ENCODE data around the gene PTPN12.

Gene PTPN12

DNA sequence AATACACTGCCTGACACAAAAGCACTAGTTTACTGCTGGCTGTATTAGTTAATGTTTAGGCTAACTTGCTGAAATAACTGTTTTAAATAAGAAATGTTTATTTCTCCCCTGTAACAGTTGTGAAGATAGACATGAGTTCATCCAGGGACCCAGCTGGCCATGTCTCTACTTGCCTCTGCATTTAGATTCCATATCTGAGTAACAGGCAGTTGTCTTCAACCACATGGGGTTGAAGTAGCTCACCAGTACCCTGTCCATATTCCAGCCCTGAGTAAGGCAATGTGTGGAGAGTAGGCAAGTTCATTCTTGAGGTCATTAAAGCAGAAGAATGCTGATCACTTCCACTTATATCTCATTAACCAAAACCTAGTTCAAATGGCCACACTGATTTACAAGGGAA is 128.1 kb downstream of the PTPN12 start:
- DNase-seq (ENCODE audit: low spot score), result no peak

DNA sequence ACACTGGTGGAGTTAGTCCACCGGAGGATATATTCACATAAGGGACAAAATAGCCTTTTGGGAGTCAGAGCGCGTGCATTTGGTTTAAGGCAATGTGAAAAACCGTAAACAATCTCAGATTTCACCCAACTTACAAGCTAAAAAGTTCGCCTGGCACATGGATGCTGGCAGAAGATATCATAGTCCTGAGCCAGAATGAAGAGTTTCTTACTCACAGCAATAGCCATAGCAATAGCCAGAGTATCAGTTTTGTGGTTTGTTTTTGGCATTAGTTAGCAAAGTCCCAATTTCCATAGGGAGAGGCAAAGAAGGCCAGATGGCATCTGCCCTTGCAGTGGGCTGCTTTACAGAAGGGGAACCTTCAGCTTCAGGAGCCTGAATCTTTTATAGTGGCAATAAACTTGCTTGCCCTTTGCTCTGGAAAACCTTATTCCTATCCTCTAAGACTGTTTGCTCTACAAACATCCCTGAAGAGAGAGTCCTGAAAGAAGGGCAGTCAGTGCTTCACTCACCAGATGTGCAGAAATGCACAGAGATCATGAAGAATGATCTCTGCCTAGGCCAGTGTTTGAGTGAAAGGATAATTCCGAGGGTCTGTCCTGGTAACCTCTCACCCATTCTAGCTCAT is 130.5 kb downstream of the PTPN12 start:
- no peak for DNase-seq (ENCODE audit: low spot score)

DNA sequence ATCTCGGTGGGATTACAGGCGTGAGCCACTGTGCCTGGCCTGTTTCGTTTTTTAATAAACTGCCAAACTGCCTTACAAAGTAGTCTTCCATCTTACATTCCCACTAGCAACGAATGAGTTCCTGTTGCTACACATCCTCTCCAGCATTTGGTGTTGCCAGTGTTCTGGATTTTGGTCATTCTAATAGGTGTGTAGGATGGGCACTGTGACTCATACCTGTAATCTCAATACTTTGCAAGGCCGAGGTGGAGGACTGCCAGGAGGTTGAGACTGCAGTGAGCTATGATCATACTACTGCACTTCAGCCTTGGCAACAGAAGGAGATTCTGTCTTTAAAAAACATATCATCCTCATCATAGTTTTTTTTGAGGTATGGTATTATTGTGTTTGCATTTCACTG is 137.8 kb downstream of the PTPN12 start:
- no peak for DNase-seq (ENCODE audit: low spot score)

DNA sequence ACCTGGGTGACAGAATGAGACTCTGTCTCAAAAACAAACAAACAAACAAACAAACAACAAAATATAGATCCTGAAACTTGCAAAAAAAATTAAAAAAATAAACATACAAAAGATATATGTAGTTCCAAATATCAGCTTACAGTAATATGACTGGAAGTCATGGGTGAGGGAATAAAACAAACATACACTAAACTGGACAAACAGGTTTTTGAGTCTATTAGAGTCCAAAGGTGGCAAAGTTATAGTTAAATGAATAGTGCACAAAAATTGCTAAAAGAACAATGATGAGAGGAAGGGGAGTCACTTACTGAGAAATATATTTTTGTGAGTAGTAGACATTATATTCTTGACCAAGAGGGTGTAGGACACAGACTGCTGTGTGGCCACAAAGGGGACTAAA is 142.5 kb downstream of the PTPN12 start:
- no peak for DNase-seq (ENCODE audit: low spot score)

DNA sequence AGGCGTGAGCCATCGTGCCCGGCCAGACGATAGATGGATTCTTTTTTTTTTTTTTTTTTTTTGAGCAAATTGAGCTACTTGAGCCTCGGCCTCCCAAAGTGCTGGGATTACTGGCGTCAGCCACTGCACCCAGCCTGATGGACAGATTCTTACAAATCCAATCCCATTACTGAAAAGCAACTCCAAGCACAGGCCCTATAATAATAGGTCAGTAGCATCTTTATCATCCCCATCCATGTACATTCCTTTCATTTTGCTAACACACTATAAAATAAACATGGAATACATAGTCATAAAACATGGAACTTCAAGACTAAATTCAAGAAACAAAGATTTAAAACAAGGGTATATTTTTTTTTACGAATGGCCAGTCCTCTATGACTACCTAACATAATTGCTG is 143.2 kb downstream of the PTPN12 start:
- no peak for DNase-seq (ENCODE audit: low spot score)

DNA sequence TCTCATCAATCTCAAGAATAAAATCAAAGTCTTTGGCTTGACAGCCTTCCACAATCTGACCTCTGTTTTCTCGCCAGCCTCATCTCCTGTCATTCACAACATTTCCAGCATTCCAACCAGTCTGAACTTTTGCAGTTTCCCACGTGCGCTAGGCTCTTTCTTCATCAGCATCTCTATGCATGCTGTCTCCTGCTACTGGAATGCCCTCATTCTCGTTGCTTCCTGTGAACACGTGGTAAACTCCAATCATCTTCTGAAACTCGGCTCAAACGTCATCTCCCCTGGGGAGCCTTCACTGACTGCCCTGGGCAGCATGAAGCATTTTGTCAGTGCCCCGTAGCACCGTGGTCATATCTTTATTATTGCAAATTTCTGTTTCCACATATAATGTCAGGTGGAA is 146.9 kb downstream of the PTPN12 start:
- DNase-seq (ENCODE audit: low spot score), result no peak

DNA sequence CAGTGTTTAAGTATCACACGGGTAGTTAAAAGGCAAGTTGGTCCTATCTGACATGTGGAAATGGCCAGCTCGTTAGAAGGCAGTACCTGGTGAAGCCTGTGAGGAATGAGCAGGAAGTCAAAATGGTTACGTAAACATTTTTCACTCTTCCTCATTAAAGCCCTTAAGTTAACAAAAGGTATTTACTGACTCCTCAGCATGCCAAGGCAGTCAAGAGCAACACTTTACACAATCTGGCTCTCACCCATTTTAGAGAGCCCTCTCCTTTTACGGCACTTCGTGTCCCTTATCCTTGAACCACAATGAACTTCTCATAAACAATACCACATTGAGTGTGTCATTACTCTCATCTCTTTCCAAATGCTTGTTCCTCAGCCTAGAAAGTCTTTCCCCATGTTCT is 148.1 kb downstream of the PTPN12 start:
- DNase-seq (ENCODE audit: low spot score), result peak; percentile 5

DNA sequence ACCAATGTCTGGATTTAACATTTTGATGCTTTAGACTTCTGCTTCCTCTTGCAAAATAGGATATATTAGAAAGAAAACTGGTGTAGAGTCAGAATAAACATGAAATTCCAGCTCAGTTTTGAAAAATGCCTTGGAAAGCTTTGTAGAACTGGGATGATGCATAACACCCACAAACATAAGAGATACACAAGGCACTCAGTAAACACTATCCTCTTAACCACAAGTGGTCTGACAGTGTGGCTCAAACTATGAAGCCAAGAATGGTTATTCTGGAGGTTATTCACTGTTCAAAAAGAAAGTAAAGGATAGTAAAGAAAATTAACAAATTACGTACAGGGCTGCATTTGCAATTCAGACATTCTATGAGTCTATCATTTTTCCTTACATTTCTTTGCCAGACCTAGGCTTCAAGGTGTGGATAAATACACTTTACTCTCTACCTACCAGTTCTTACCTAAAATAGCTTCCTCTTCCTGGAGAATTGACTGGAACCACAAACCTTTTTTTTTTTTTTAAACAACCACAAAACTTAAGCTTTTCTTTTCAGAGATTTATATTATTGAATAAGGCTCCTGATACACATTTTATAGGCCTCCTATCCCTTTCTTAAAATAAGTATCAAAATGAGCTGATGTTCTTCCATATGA is 150.1 kb downstream of the PTPN12 start:
- DNase-seq (ENCODE audit: low spot score), result no peak

DNA sequence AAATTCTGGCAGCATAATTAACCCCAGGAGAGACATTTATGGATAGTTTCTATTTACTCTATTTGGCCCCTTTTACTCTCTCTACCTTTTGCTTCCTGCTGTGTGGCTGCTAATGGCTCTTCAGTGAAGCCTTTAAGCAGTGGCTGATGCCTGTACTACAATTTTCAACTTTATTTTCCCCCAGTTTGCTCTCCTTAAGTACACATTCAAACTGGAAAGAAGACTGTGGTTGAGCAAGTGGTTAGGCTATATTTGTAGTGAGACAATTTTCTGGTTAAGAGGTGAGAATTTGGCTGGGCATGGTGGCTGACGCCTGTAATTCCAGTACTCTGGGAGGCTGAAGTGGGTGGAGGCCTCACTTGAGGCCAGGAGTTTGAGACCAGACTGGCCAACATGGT is 150.7 kb downstream of the PTPN12 start:
- no peak for DNase-seq (ENCODE audit: low spot score)
